GM21515 (cell line): ENCODE data around the gene FAM168A.

Experiments used
- ATAC-seq: cut with Tn5 transposase; IDR thresholded peaks from one replicate; pipeline ENCODE4 v1.9.1; 2021; ENCODE audit not compliant: unreplicated experiment

The FAM168A gene

DNA sequence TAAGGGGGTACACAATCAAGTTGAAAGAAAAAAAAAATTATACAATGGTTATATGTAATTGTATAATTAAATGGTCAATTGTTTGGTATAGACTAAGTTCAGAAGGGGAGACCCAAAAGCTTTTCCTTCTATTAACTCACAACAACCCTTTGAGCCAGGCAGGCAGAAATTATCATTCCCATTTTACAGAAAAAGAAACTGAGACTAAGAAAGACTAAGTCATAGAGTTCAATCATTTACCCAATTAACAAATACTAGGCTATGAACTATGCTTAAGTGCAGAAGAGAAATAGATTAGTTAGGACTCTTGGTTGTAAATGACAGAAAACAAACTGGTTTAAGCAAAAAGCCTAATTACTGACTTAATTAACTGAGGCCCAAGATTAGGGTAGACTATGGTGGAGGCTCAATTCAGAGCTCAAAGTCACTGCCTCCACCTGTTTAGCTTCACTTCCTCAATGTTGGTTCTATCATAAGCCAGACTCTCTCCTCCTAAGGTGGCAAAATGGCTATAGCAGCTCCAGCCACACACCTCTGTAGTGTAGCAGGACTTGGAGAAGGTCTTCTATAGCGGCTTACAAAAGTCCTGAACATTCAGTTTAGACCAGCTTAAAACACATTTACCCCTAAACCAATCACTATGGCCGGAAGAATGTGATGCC lies 34.2 kb downstream of the FAM168A start:
- ATAC-seq: no peak

DNA sequence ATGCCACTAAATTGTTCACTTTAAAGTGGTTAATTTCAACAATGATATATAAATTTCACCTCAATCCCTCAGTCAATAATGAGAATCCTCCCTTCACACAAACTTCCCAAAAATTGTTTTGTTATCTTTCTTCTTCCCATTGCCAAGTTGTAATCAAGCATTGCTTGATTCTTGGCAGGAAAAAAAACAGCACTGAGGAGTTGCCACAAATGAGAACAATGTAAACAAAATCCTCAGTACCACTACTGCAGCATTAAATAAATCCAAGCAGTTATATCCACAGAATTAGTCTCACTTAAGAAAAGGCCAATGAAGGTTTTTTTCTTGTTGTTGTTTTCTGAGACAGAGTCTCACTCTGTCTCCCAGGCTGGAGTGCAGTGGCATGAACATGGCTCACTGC lies 38.2 kb downstream of the FAM168A start:
- ATAC-seq: no peak

DNA sequence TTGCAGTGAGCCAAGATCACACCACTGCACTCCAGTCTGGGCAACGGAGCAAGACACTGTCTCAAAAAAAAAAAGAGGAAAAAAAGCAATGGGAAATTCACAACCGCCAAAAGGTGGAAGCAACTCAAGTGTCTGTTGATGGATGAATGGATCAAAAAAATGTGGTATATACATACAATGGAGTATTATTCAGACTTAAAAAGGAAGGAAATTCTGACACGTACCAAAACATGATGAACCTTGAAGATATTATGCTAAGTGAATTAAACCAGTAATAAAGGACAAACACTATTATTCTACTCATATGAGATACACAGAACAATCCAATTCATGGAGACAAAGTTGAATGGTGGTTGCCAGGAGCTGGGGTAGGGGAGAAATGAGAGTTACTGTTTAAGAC lies 40.9 kb downstream of the FAM168A start:
- no peak for ATAC-seq

DNA sequence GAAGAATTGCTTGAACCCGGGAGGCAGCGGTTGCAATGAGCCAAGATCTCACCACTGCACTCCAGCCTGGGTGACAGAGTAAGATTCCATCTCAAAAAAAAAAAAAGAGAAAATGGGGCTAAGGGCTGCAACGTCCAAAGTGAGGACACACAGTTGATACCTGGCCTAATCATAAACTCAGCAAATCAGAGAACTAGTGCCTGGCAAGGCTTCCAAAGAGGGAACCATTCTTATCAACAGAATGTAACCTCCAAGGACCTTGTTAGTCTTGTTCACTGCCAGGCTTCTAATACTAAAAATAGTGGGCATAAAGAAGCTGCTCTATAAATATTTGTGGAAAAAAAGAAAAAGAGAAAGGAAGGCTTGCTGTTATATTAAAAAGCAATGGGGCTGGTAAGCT lies 42.3 kb downstream of the FAM168A start:
- ATAC-seq: no peak

DNA sequence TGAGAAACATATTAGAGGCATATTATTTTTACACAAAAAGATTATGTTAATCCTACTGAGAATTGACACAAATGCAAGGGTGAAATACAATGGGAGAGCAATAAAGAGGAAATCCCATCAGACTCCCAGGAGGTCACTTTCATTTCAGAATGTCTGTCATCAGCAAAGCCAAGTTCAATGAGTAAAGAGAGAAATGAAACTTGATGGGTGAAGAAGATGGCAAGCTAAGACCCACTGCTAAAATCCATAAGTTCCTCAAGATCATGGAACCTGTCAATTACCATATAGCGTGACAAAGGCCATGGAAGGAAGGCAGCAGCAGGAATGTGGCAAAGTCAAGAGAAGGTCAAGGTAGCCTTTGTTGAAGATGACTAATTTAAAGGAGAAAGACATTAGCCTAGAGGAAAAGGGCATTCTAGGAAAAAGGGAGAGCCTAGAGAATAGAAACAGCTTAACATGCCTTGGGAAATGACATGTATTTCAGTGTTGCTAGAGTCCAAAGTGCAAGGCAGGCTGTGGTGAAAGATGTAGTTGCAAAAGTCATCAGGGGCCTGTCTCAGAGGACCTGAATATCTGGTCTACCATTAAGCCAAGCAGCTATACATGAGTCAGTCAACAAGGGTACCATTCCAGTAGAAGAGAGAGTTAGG lies 43.1 kb downstream of the FAM168A start:
- ATAC-seq: no peak

DNA sequence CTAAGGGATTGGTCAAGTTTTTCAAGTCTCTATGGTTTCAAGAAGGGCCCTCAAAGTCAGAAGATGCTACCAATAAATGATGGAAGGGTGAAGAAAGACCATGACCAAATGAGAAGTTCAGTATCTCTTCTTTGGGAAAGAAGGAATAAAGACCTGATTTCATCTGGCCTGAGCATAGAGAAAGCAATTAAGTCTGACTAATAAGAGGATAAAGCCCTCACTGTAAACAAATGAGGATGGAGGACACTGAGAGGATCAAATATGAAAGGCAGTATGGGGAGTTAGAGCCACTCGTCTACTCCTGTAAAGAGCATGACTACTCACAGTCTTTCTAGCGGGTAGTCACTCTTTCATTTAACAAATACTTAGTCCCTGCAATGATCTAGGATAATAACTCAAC lies 44.6 kb downstream of the FAM168A start:
- ATAC-seq: no peak

DNA sequence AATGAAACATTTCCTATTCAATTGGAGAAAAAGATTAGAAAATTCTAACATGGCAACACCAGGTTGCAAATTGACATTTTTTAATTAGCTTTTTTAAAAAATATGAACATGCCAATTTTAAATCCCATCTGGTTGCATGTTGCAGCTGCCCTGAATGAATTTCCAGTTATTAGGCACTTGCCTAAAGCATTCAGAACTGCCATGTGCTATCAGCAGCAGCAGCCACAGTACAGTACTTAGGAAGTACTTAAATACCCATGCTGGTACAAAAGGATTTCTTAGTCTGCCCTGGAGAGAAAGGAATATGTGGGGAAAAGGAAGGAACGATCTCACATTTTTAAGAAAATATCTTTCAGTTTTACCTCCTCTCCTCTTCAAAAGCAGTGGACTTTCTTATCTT lies 46.2 kb downstream of the FAM168A start:
- ATAC-seq: no peak

DNA sequence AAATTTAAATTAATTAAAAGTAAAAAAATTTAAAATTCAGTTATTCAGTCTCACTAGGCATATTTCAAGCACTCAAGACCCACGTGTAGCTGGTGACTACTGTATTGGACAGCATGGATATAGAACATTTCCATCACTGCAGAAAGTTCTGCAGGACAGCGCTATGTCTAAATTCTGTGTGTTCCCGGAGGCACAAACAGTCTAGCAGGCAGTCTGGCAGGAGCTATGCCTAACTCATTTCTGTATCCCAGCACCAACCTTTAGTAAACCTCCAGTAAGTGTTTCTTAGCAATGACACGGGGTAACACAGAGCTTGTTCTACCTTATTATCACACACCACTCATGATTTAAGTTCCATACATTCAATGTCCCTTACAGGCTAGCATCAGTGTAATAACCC lies 48.5 kb downstream of the FAM168A start:
- no peak for ATAC-seq

DNA sequence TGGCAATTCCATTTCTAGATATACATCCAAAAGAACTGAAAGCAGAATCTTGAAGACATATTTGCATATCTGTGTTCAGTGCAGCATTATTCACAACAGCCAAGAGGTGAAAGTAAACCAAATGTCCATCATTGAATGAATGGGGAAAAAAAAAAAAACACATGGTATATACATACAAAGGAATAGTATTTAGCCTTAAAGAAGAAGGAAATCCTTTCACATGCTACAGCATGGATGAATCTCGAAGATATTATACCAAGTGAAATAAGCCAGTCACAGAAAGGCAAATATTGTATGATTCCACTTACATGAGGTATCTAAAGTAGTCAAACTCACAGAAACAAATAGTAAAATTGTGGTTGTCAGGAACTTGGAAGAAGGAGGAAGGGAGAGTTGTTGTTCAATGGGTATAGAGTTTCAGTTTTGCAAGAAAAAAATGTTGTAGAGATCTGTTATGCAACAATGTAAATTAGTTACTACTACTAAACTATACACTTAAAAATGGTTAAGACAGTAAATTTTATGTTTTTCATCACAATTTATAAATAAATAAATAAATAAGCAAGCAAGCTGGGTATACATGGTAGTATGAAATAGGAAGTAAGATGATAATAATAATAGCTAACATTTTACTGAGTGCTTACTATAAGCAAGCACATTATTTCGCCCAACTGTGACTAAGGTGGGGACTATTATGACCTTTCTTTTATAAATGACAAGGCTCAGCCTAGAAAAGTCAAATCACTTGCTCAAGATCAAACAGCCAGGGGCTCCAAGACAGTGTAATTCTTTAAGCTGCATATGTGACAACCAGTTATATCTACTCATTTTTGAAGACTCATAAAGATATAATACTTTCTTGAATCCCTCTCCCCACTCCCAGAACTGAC lies 50.0 kb downstream of the FAM168A start:
- no peak for ATAC-seq

DNA sequence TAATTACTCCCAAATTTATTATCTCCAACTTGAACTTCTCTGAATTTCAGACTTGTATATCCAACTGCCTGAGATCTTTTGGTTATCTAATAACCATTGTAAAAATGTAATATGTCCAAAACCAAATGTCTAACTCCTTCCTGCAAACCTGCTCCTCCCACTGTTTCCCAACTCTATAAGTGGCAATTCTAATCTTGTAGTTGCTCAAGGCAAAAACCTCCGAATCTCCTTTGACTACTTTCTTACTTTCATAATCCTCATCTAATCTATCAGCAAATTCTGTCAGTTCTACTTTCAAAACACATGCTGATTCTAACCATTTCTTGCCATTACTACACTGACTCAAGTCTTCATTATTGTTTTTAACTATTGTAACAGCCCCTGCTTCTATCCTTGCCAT lies 55.7 kb downstream of the FAM168A start:
- no peak for ATAC-seq

DNA sequence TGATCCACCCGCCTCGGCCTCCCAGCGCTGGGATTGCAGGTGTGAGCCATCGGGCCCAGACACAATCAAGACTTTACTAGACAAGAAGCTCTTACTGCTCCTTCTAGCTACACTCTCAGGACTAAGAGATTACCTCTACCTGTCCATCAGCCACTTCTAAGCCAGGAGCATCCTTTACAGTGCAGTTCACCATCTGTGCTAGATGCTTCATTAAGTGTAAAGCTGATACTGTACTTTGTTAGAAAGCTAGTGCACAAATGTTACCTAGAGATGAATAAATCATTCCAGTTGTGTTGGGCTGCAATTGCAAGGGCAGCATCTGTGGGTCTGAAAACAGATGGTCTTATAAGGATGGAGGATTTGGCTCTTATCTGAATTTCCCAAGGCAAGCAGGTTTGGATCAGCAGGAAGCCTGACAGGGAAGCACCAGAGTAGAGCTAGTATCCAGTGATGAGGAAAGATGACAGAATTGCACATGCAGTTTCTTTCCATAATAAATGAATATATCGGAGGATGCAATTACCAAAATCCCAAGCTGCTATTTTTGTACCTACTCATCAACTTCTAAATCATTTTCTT lies 58.3 kb downstream of the FAM168A start:
- no peak for ATAC-seq

DNA sequence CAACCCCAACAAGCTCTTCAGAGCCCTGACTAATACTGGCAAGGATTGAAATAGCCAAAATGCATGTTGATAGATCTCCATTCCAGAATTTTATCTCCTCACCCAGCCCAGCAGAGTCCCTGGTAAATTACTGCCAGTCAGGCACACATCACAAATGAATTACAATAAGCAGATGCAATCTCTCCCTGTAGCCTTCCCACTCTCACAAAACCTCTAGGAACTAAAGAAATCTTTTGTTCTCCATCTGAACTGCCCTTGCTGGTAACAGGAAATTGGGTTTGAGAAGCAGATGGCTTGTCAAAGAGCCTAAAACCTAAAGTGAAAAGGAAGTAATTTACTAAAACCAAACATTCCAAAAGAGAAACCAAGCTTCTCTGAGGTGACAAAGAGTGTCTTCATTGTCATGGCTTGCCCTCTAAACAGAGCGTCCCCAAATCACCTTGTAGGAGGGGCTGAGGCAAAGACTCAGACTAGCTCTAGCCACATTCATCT lies 59.5 kb downstream of the FAM168A start:
- ATAC-seq: no peak

DNA sequence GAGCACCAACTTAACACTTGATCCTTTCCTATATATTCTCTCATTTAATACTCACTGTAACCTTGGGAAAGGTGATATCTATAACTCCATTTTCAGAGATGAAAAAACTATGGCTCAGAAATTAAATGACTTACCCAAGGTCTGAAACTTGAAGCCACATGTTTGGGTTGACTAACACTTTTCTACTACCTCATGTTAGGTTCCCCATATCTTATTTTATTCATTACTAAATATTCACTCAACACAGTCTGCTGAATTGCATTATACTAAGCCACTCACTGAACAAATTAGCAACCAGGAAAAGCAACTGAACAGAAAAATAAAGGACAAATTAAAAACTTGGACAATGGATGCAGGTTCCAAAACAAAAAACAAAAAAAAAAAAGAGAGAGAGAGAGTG lies 59.9 kb downstream of the FAM168A start:
- no peak for ATAC-seq

DNA sequence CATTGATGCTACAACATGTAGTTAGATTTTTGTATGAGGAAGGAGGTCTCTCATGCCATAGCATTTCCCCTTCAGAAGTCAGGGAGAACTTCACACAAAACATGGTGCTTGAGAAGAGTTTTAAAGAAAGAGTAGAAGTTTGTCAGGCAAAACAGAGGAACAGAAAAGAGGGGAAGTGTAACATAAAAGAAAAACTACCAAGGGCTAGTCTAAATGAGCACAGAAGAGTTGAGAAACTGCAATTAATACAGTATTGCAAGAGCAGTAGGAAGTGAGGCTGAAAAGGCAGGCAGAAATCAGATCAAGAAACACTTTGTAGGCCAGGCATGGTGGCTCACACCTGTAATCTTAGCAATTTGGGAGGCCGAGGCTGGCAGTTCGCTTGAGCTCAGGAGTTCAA lies 61.0 kb downstream of the FAM168A start:
- no peak for ATAC-seq

DNA sequence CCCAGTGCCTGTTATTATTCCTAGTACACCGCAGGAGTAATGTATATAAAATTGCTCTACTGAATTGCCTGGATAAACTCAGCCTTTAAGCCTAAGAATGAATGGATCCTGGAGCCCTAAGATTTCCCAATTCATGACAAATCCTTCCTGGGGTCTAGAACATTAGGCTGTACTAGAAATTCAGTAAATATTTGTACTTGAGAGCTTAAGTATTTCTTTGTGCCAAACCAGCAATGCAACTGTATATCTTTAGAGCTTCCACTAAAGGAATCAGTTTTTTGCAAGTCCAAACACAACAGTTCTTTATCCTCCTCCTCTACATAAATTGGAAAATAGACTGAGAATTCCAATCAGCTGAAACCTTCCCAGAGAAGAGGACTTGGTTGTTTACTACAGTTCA lies 65.6 kb downstream of the FAM168A start:
- ATAC-seq: no peak

DNA sequence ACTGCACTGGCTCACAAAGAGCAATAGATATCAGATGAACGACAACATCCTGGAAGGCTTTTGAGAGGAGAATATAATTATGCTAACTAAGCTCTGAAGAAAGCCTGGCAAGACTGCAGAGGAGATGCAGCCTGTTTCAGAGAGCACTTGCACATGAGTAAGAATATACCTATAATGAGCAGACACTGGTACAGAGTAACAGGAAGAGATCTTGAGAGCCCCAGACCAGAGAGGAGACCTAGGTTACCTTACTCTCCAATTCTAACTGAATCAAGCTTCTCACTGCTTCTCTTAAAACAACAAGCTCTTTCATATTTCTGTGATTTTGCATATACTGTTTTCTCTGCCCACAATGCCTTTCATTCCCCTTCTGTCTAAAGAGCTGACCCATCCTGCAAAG lies 66.5 kb downstream of the FAM168A start:
- ATAC-seq: no peak

DNA sequence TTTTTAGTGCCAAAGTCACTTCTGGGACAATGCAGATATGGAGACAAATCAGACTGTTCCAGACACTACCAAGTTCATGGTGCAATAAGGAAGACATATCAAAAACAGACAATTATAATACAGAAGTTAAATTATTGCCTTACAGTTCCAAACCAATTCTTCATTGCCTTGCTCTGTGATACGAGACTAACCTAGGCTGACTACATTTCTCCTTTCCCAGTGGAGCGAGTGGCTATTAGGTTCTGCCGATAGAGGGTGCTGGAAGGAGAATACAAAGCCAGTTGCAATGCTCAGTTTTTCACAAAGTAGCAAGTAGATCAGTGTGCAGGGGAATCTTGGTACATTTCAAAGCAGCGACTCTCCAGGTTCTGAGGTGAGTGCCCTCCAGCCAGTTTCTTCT lies 67.8 kb downstream of the FAM168A start:
- no peak for ATAC-seq

DNA sequence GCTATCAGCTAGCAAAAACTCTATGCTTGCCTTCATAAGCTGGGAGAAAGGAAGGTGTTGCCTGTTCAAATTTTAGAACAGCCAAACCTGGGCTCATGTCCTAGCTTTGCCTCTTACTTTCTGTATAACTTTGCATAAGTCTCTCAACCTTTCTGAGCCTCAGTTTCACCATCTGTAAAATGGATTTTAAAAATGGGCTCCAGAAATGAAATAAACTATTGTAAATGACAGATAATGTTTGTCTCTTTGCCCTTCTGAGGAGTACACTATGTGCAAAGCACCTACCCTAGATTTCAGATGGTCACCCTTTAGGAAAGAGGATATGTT lies 68.7 kb downstream of the FAM168A start:
- ATAC-seq: no peak

DNA sequence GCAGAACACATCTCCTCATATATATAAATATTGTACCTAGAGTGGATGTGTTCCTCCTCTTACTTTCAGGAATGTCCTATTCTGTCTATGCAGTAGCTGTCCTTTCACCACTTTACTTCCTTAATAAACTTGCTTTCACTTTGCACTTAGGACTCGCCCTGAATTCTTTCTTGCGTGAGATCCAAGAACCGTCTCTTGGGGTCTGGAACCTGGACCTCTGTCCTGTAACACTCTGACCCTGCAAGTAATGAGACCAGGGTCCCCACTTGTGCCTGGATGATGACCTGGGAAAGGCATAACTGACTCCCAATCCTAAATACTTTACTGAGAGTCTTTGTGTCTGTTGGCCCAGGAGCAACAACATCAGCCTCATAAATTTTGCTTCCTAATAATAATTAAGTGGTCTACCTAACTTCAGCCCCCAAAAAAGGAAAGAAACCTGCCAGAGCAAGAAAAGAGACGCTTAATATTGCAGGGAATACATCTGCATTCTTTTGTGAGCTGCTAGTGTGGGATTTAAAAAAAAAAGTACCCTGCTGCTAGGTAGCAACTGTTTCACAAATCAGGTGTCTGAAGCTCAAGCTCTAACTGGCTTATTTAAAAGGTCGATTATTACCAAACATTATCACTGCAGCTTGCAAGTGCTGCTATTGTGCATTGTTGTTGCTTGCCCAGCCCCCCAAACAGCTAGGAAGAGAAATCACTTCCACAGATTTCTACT lies 69.3 kb downstream of the FAM168A start:
- no peak for ATAC-seq

DNA sequence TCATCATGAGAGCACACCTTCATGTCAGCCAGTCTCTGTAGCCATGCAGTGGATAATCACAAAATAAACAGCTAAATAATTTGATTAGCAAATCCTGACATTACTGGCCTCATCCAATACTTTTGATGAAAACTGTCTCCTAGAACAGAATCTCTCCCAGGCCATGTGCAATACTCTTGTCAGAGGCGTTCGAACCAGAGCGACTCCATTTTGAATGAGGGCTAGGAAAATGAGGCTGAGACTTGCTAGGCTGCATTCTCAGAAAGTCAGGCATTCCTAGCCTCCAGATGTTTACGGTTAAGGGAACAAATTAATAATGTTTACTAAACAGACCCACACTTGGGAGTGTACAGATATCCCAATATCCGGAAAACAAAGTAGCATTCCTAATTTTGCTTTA lies 69.9 kb downstream of the FAM168A start:
- no peak for ATAC-seq

DNA sequence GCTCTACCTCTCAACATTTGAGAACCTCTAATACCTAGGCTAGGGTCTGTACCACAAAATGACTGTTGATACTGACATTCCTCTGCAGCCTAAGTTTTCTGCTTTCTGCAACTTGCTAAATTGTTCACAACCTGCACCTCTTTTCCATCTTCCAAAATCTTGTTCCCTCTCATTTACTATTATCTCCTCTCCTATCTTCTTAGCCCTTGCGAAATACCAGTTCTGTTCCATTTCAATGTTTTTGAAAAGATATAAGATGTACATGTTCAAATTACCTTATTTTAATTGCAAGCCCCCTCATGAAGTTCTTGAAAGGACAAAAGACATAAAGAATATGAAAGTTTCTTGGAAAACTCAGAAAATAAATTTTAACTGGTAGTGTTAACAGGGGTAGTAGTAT lies 72.3 kb downstream of the FAM168A start:
- ATAC-seq: no peak
